PFSK-1 (cell line): ENCODE measurements around the gene FLOT1.
A peak's percentile ranks its signal among the peaks of the same experiment; 100 is the strongest.

Experiments
- FOXP2 ChIP-seq: optimal IDR thresholded peaks from 2 replicates; pipeline ENCODE3; 2011; ENCODE audit warnings: borderline replicate concordance, control low read depth, inconsistent platforms; ENCODE audit not compliant: insufficient read depth; ENCODE audit errors: extremely low read length, extremely low read depth
- POLR2AphosphoS5 ChIP-seq: IDR thresholded peaks from 2 replicates; pipeline ENCODE4 v1.6.1; 2012; ENCODE audit warnings: low read depth, mild to moderate bottlenecking, control low read depth, low read length, moderate library complexity
- SIN3A ChIP-seq: IDR thresholded peaks from 2 replicates; pipeline ENCODE4 v1.6.1; 2012; ENCODE audit warnings: mild to moderate bottlenecking, low read length, moderate library complexity, borderline replicate concordance; ENCODE audit not compliant: insufficient read depth
- TAF1 ChIP-seq: IDR thresholded peaks from 2 replicates; pipeline ENCODE4 v1.6.1; 2012; ENCODE audit warnings: low read length, control low read depth, borderline replicate concordance; ENCODE audit not compliant: insufficient read depth
- TF ChIP-seq, protein P1 (sequence below), 2 experiments: IDR thresholded peaks; 2 replicates each; pipeline versions ENCODE4 v1.6.1 to v1.8.0; 2011 to 2012; ENCODE audit warnings: low read depth in 2 of 2, low read length in 2 of 2, control low read depth in 1 of 2, inconsistent platforms in 1 of 2, mild to moderate bottlenecking in 1 of 2, moderate library complexity in 1 of 2; ENCODE audit not compliant: insufficient read depth in 1 of 2

The FLOT1 gene

DNA sequence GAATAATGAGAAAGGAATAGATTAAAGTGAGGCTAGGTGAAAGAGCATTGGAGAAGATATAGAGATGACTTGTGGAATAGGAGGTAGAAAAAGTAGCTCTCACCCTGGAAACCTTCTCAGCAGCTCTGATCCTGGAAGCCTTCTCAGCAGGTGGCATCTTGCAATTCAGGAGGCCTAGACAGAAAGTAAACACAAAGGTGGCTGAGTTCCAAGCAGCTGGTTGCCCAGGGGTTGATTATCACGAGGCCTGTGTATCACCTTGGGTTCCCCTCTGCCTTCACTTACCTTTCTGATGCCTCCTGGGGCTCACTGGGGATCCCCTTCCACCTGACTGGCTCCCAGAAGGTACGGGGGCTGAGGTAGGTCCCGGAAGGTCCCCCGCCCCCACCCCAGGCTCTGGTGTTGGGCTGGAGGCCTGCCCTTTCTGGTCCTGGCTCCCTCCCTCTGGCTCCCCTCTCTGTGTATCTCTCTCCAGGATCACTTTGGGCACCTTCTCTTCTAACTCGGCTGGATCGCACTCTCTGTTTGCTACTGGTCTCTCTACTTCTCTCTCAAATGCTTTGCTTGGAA lies 35.1 kb downstream of the FLOT1 start:
- TF ChIP-seq, protein P1, sequence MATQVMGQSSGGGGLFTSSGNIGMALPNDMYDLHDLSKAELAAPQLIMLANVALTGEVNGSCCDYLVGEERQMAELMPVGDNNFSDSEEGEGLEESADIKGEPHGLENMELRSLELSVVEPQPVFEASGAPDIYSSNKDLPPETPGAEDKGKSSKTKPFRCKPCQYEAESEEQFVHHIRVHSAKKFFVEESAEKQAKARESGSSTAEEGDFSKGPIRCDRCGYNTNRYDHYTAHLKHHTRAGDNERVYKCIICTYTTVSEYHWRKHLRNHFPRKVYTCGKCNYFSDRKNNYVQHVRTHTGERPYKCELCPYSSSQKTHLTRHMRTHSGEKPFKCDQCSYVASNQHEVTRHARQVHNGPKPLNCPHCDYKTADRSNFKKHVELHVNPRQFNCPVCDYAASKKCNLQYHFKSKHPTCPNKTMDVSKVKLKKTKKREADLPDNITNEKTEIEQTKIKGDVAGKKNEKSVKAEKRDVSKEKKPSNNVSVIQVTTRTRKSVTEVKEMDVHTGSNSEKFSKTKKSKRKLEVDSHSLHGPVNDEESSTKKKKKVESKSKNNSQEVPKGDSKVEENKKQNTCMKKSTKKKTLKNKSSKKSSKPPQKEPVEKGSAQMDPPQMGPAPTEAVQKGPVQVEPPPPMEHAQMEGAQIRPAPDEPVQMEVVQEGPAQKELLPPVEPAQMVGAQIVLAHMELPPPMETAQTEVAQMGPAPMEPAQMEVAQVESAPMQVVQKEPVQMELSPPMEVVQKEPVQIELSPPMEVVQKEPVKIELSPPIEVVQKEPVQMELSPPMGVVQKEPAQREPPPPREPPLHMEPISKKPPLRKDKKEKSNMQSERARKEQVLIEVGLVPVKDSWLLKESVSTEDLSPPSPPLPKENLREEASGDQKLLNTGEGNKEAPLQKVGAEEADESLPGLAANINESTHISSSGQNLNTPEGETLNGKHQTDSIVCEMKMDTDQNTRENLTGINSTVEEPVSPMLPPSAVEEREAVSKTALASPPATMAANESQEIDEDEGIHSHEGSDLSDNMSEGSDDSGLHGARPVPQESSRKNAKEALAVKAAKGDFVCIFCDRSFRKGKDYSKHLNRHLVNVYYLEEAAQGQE (IDR thresholded peaks at IDR 0.05; ENCODE audit: insufficient read depth in 1 of 2, low read depth in 2 of 2, low read length in 2 of 2): no peak
- TF ChIP-seq POLR2AphosphoS5: peak; percentile 38; the same call in 1 of the 2 replicates

DNA sequence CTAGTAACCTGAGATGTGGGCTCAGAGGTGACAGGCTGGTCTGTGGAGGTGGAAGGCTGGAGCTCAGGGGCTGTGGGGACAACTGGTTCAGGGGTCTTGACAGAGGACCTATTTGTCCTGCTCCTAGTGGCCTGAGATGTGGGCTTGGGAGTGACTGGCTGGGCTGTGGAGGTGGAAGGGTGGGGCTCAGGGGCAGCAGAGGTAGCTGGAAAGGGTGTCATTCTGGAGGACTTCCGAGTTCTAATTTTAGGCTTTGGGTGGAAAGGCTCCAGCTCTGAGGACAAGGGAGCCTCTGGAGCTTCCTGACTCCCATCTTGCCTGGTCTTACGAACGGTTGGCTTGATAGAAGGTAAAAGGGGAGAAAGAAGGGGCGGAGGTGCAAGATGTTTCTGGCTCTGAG lies 36.9 kb downstream of the FLOT1 start:
- TF ChIP-seq, protein P1 (IDR thresholded peaks at IDR 0.05; ENCODE audit: insufficient read depth in 1 of 2, low read depth in 2 of 2, low read length in 2 of 2): no peak
- no peak for TF ChIP-seq FOXP2
- no peak for TF ChIP-seq POLR2AphosphoS5
- TF ChIP-seq SIN3A: no peak
- no peak for TF ChIP-seq TAF1

DNA sequence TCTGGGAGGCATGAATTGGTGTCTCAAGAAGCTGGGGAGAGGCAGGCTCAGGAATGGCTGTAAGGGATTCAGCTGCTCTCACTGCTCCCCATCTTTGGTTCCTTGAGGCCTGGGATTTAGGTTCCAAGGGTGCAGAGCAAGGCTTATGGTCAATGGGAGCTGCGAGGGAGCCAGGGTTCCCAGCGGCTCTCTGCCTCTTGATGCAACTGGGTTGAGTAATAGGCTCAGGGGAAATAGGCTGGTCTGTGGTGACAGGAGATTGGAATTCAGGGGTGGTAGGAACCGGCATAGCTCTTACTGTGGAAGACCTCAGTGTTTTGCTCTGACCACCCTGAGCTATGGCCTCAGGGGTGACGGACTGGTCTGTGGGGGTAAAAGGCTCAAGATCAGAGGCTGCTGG lies 38.7 kb downstream of the FLOT1 start:
- TF ChIP-seq, protein P1 (IDR thresholded peaks at IDR 0.05; ENCODE audit: insufficient read depth in 1 of 2, low read depth in 2 of 2, low read length in 2 of 2): no peak
- TF ChIP-seq FOXP2: no peak
- no peak for TF ChIP-seq POLR2AphosphoS5
- no peak for TF ChIP-seq TAF1
- no peak for TF ChIP-seq SIN3A

DNA sequence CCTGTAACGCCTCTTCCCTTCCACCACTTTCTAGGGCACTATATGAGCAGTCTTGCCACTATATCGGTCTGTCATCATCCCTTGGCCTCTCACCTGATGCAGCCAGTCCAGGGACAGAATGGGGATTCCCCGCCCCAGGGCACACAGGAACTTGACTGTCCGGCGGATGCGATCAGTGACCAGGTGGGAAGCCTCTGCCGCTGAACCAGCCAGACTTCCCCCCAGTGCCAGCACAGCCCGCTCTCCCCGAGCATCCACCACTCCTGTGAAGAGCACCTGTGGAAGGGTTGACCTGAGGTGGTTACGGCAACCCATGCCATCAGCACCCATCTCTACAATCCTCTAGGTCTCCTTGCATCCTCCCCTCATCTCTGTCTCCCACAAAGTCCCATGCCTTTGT lies 39.5 kb downstream of the FLOT1 start:
- no peak for TF ChIP-seq TAF1
- TF ChIP-seq, protein P1 (IDR thresholded peaks at IDR 0.05; ENCODE audit: insufficient read depth in 1 of 2, low read depth in 2 of 2, low read length in 2 of 2): no peak
- no peak for TF ChIP-seq FOXP2
- TF ChIP-seq POLR2AphosphoS5: no peak
- TF ChIP-seq SIN3A: no peak

DNA sequence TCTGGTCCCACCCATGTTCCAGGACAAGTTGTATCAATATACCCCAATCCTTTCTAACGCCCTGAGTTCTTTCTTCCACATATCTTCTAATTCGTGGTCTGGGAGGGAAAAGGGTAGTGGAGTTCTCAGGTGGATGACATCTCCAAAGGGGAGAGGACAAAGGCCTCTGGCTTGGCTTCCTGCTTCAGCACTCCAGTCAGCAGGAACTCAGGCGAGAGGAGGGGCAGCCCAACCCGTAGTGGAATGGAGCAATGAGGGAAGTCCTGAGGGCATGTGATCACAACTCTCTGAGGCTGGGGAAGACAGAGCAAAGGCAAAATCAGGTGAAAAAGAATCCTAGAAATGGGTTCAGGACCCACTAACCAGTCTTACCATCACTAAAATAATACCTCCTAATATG lies 42.1 kb downstream of the FLOT1 start:
- TF ChIP-seq TAF1 (no peak), POLR2AphosphoS5 (no peak), FOXP2 (no peak), SIN3A (no peak)
- TF ChIP-seq, protein P1 (IDR thresholded peaks at IDR 0.05; ENCODE audit: insufficient read depth in 1 of 2, low read depth in 2 of 2, low read length in 2 of 2): no peak
